HG02870 (cell line): ENCODE results near the gene CDKAL1.
"Not testable (repeated sequence)": the region's sequence is repeated elsewhere in the genome, so short reads cannot be mapped to it uniquely, and the experiment has no call there.

ENCODE experiments used
- ATAC-seq: cut with Tn5 transposase; IDR thresholded peaks from one replicate; pipeline ENCODE4 v1.9.1; 2021; ENCODE audit warnings: mild to moderate bottlenecking, moderate library complexity; ENCODE audit not compliant: unreplicated experiment

The CDKAL1 gene

GRCh38 chr6:20534295-20535262 lies at the start of gene CDKAL1:
TSS of gene CDKAL1 (plus strand) at chr6:20534457. CDS start at chr6:20546351, 11,894 bp downstream.
- peak; percentile 83 for ATAC-seq

- ATAC-seq, result no peak
Observed at GRCh38 chr6:20486641-20487040, 47.6 kb upstream of the CDKAL1 start.

- no peak for ATAC-seq
Observed at GRCh38 chr6:20487669-20488375, 46.4 kb upstream of the CDKAL1 start.

GRCh38 chr6:20490591-20490990 lies 43.7 kb upstream of the CDKAL1 start:
- no peak for ATAC-seq

GRCh38 chr6:20492099-20492498 lies 42.2 kb upstream of the CDKAL1 start:
- ATAC-seq, result no peak

GRCh38 chr6:20497216-20498040 lies 36.8 kb upstream of the CDKAL1 start:
- ATAC-seq, result no peak

- ATAC-seq, result no peak
Observed at GRCh38 chr6:20498041-20498385, 36.2 kb upstream of the CDKAL1 start.

- no peak for ATAC-seq
Observed at GRCh38 chr6:20509212-20509611, 25.0 kb upstream of the CDKAL1 start.

- no peak for ATAC-seq
Observed at GRCh38 chr6:20511852-20512251, 22.4 kb upstream of the CDKAL1 start.

GRCh38 chr6:20525208-20525607 lies 9.0 kb upstream of the CDKAL1 start:
- not testable (repeated sequence) for ATAC-seq

- not testable (repeated sequence) for ATAC-seq
Observed at GRCh38 chr6:20529086-20529448, 5.2 kb upstream of the CDKAL1 start.

GRCh38 chr6:20532881-20533280 lies 1.4 kb upstream of the CDKAL1 start:
- no peak for ATAC-seq

- ATAC-seq, result peak; percentile 10
Observed at GRCh38 chr6:20533746-20534294, 437 bp upstream of the CDKAL1 start.

- no peak for ATAC-seq
Observed at GRCh38 chr6:20538131-20538662, 3.9 kb downstream of the CDKAL1 start.

- no peak for ATAC-seq
Observed at GRCh38 chr6:20538907-20539306, 4.7 kb downstream of the CDKAL1 start.

DNA sequence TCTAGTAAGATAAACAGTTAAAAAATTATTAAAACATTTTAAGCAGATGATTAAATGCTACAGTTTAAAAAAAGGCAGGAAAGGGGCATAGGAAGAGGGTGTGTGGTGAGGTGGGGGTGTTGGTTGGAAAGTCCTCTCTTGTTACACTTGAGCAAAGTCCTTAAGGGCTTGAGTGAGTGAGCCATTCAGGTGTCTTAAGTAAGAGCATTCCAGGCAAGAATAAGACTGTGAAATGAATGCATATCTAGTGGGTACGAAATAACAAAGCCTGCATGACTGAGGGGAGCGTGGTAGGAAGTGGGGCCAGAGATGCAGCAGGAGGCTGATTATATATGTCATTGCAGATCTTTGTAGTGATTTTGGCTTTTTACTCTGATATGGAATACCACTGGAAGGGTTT lies 5.1 kb downstream of the CDKAL1 start:
- no peak for ATAC-seq

- no peak for ATAC-seq
Observed at GRCh38 chr6:20540683-20541082, 6.4 kb downstream of the CDKAL1 start.

GRCh38 chr6:20541382-20541781 lies 7.1 kb downstream of the CDKAL1 start:
- ATAC-seq, result no peak

DNA sequence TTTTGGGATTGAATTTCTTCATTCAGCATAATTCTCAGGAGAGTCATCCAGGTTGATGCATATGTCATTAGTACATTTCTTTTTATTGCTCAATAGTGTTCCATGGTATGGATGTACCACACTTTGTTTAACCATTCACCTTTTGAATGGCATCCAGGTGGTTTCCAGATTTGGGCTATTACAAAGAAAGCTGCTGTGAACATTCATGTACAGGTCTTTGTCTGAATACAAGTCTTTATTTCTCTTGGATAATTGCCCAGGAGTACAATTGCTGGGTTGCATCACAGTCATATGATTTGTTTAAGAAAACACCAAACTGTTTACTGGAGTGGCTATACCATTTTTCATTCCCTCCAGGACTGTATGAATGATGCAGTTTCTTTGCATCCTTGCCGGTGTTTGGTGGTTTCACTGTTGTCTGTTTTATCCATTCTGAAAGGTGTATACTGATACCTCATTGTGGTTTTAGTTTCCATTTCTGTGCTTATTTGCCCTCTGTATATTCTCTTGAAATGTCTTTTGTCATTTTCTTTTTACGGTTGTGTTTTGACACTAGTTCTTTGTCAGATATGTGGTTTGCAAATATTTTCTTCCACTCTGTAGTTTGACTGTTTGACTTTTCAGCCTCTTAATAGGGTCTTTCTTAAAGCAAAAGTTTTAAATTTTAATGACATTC lies 8.8 kb downstream of the CDKAL1 start:
- ATAC-seq, result peak; percentile 98

DNA sequence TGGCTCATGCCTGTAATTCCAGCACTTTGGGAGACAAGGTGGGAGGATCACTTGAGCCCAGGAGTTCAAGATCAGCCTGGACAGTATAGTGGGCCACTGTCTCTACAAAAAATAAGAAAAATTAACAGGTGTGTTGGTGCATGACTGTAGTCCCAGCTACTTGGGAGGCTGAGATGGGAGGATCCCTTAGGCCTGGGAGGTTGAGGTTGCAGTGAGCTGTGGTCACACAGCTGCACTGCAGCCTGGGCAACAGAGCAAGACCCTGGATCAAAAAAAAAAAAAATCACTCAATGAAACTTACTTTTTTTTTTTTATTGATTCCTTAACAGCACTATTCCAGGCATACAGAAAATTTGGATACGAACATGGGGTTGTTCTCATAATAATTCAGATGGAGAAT lies 14.0 kb downstream of the CDKAL1 start:
- ATAC-seq, result no peak
